Measurements from ENCODE around the gene CCDC85C. TPM values are rescaled to one million over a fixed set of nuclear protein-coding genes. Genes with fewer than 3 reads are reported as not detected.

The CCDC85C gene
- total RNA-seq, 1 donor from 2014 or later, result 16.6 TPM

- DNase-seq (ENCODE audit: low read depth) (no peak), FAIRE-seq (no peak)
- Histone ChIP-seq H4K20me1 (ENCODE audit: insufficient read depth, low read length) (peaks cover 50% of the 10 kb centered on the region), H3K9me3 (ENCODE audit: insufficient read depth, low read depth, low read length) (no peaks in the 10 kb centered on the region), H3K36me3 (ENCODE audit: insufficient read depth, low read length) (no peaks in the 10 kb centered on the region), H3K4me1 (ENCODE audit: insufficient read depth, low read length) (peaks cover 30% of the 10 kb centered on the region), H2AFZ (ENCODE audit: low read depth, low read length) (no peak overlapping the region), H3K4me2 (ENCODE audit: low read length) (peak overlapping the region; percentile 84), H3K9ac (ENCODE audit: low read length) (peak overlapping the region; percentile 45), H3K27me3 (ENCODE audit: insufficient read depth, low read length) (no peaks in the 10 kb centered on the region), H3K4me3 (ENCODE audit: insufficient read depth, low read depth, low read length) (peak overlapping the region; percentile 58), H3K79me2 (ENCODE audit: insufficient read depth, low read length) (peaks cover 59% of the 10 kb centered on the region), H3K27ac (ENCODE audit: low read depth, low read length) (no peak overlapping the region)
- peaks cover 14% of the 10 kb centered on the region for H3K4me1 Mint-ChIP-seq (ENCODE audit: low read depth, unreplicated experiment)
- peaks cover 23% of the 10 kb centered on the region for H3K27me3 Mint-ChIP-seq (ENCODE audit: low read depth, unreplicated experiment)
- peak overlapping the region; percentile 80 for H3K4me3 Mint-ChIP-seq (ENCODE audit: unreplicated experiment)
- H3K36me3 Mint-ChIP-seq (ENCODE audit: low read depth, unreplicated experiment), result no peaks in the 10 kb centered on the region
- no peaks in the 10 kb centered on the region for H3K9me3 Mint-ChIP-seq (ENCODE audit: unreplicated experiment)
- H3K27ac Mint-ChIP-seq (ENCODE audit: unreplicated experiment), result peak overlapping the region; percentile 7
- peak; percentile 51 for TF ChIP-seq EZH2 (IDR thresholded peaks at IDR 0.05; ENCODE audit: insufficient read depth, low read length)
- TF ChIP-seq, protein P1, sequence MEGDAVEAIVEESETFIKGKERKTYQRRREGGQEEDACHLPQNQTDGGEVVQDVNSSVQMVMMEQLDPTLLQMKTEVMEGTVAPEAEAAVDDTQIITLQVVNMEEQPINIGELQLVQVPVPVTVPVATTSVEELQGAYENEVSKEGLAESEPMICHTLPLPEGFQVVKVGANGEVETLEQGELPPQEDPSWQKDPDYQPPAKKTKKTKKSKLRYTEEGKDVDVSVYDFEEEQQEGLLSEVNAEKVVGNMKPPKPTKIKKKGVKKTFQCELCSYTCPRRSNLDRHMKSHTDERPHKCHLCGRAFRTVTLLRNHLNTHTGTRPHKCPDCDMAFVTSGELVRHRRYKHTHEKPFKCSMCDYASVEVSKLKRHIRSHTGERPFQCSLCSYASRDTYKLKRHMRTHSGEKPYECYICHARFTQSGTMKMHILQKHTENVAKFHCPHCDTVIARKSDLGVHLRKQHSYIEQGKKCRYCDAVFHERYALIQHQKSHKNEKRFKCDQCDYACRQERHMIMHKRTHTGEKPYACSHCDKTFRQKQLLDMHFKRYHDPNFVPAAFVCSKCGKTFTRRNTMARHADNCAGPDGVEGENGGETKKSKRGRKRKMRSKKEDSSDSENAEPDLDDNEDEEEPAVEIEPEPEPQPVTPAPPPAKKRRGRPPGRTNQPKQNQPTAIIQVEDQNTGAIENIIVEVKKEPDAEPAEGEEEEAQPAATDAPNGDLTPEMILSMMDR (IDR thresholded peaks at IDR 0.05; ENCODE audit: insufficient read depth, low read depth, low read length), result no peak
These were observed 1.1 kb downstream of the CCDC85C start for GRCh38 chr14:99602788-99603415.

GRCh38 chr14:99602054-99602787, 1.8 kb downstream of the CCDC85C start:
- no peak for FAIRE-seq
- H3K27ac ChIP-seq (ENCODE audit: low read depth, low read length), result no peak overlapping the region
- peak overlapping the region; percentile 84 for H3K4me2 ChIP-seq (ENCODE audit: low read length)
- Mint-ChIP-seq H3K9me3 (ENCODE audit: unreplicated experiment) (no peaks in the 10 kb centered on the region), H3K27ac (ENCODE audit: unreplicated experiment) (peak overlapping the region; percentile 7), H3K4me1 (ENCODE audit: low read depth, unreplicated experiment) (peaks cover 14% of the 10 kb centered on the region), H3K27me3 (ENCODE audit: low read depth, unreplicated experiment) (peaks cover 27% of the 10 kb centered on the region), H3K36me3 (ENCODE audit: low read depth, unreplicated experiment) (no peaks in the 10 kb centered on the region), H3K4me3 (ENCODE audit: unreplicated experiment) (peak overlapping the region; percentile 80)
- TF ChIP-seq, protein P1 (IDR thresholded peaks at IDR 0.05; ENCODE audit: insufficient read depth, low read depth, low read length), result no peak
- TF ChIP-seq EZH2 (IDR thresholded peaks at IDR 0.05; ENCODE audit: insufficient read depth, low read length), result no peak
- DNase-seq (ENCODE audit: low read depth), result peak; percentile 25
- peak overlapping the region; percentile 58 for H3K4me3 ChIP-seq (ENCODE audit: insufficient read depth, low read depth, low read length)
- peaks cover 56% of the 10 kb centered on the region for H4K20me1 ChIP-seq (ENCODE audit: insufficient read depth, low read length)
- H3K27me3 ChIP-seq (ENCODE audit: insufficient read depth, low read length), result no peaks in the 10 kb centered on the region
- no peaks in the 10 kb centered on the region for H3K36me3 ChIP-seq (ENCODE audit: insufficient read depth, low read length)
- no peak overlapping the region for H2AFZ ChIP-seq (ENCODE audit: low read depth, low read length)
- H3K79me2 ChIP-seq (ENCODE audit: insufficient read depth, low read length), result peaks cover 65% of the 10 kb centered on the region
- H3K4me1 ChIP-seq (ENCODE audit: insufficient read depth, low read length), result peaks cover 30% of the 10 kb centered on the region
- no peaks in the 10 kb centered on the region for H3K9me3 ChIP-seq (ENCODE audit: insufficient read depth, low read depth, low read length)
- peak overlapping the region; percentile 45 for H3K9ac ChIP-seq (ENCODE audit: low read length)
